ENCODE results near the gene ATRN.

The ATRN gene

GRCh38 chr20:3697588-3698305, 226.9 kb downstream of the ATRN start:
- DNase-seq (ENCODE audit: low spot score) = no peak

- no peak for DNase-seq (ENCODE audit: low spot score)
Observed at GRCh38 chr20:3698591-3699001, 227.8 kb downstream of the ATRN start.

- no peak for DNase-seq (ENCODE audit: low spot score)
Observed at GRCh38 chr20:3699037-3699436, 228.2 kb downstream of the ATRN start.

All from CD4-positive, alpha-beta T cell treated with Interleukin-15 for 4 hours (primary cell).